GM12878 (cell line): ENCODE data around the gene LRCH3. TPM values are rescaled to one million over a fixed set of nuclear protein-coding genes. Genes with fewer than 3 reads are reported as not detected.

Experiments
- BCL11A ChIP-seq: IDR thresholded peaks from 2 replicates; pipeline ENCODE4 v1.6.1; 2011; ENCODE audit warnings: low read depth, low read length
- BCLAF1 ChIP-seq: fragments of 450-650 bp; IDR thresholded peaks from 2 replicates; pipeline ENCODE4 v1.6.1; 2017; ENCODE audit warnings: antibody characterized with exemption, mild to moderate bottlenecking, moderate library complexity
- BMI1 ChIP-seq: fragments of 450-650 bp; IDR thresholded peaks from 2 replicates; pipeline ENCODE4 v1.6.1; 2016; ENCODE audit warnings: mild to moderate bottlenecking, moderate library complexity, borderline replicate concordance
- E2F4 ChIP-seq: IDR thresholded peaks from 2 replicates; pipeline ENCODE4 v1.6.1; 2012; ENCODE audit warnings: low read depth, low read length, improper control_type of control experiment
- E2F8 ChIP-seq: fragments of 450-650 bp; IDR thresholded peaks from 2 replicates; pipeline ENCODE4 v1.6.1; 2018; ENCODE audit warnings: mild to moderate bottlenecking, low read depth, moderate library complexity; ENCODE audit not compliant: partially characterized antibody
- FOXK2 ChIP-seq: fragments of 450-650 bp; IDR thresholded peaks from 2 replicates; pipeline ENCODE4 v1.6.1; 2017; ENCODE audit warnings: mild to moderate bottlenecking, moderate library complexity
- HDAC2 ChIP-seq: fragments of 200-600 bp; sonication (generic); IDR thresholded peaks from 2 replicates; pipeline ENCODE4 v1.6.1; 2017
- IRF4 ChIP-seq: IDR thresholded peaks from 2 replicates; pipeline ENCODE4 v1.6.1; 2011; ENCODE audit warnings: low read depth, low read length
- PBX3 ChIP-seq: IDR thresholded peaks from 2 replicates; pipeline ENCODE4 v1.6.1; 2011; ENCODE audit warnings: mild to moderate bottlenecking, low read depth, low read length, moderate library complexity; ENCODE audit not compliant: insufficient replicate concordance
- RB1 ChIP-seq: fragments of 450-650 bp; formaldehyde crosslinking; IDR thresholded peaks from 2 replicates; pipeline ENCODE4 v1.6.1; 2017; ENCODE audit warnings: mild to moderate bottlenecking, borderline replicate concordance
- RCOR1 ChIP-seq: conservative IDR thresholded peaks from 2 replicates; pipeline ENCODE4 v1.6.1; 2012; ENCODE audit warnings: low read depth, low read length, improper control_type of control experiment
- SIN3A ChIP-seq: IDR thresholded peaks from 2 replicates; pipeline ENCODE4 v1.6.1; 2012; ENCODE audit warnings: low read depth, low read length, improper control_type of control experiment
- SMAD5 ChIP-seq: IDR thresholded peaks from 2 replicates; pipeline ENCODE4 v1.6.1; 2016; ENCODE audit warnings: antibody characterized with exemption, low read depth
- SREBF2 ChIP-seq: IDR thresholded peaks from 2 replicates; pipeline ENCODE4 v1.6.1; 2012; ENCODE audit warnings: mild to moderate bottlenecking, low read length
- TBL1XR1 ChIP-seq: IDR thresholded peaks from 2 replicates; pipeline ENCODE4 v1.6.1; 2012; ENCODE audit warnings: low read depth, low read length, improper control_type of control experiment
- USF2 ChIP-seq: IDR thresholded peaks from 2 replicates; pipeline ENCODE4 v1.6.1; 2011; ENCODE audit warnings: low read depth, low read length, improper control_type of control experiment, borderline replicate concordance
- ZBTB33 ChIP-seq: fragments of 450-650 bp; IDR thresholded peaks from 2 replicates; pipeline ENCODE4 v1.6.1; 2017; ENCODE audit warnings: mild to moderate bottlenecking
- ZNF207 ChIP-seq: fragments of 450-650 bp; IDR thresholded peaks from 2 replicates; pipeline ENCODE4 v1.6.1; 2014; ENCODE audit warnings: antibody characterized with exemption, mild to moderate bottlenecking, borderline replicate concordance
- ZNF217 ChIP-seq: fragments of 450-650 bp; IDR thresholded peaks from 2 replicates; pipeline ENCODE4 v1.6.1; 2017; ENCODE audit warnings: antibody characterized with exemption, mild to moderate bottlenecking
- polyA plus RNA-seq, 11 experiments: library from polyadenylated mRNA; depleted of rRNA in 4 of 11; unstranded in 6 of 11; stranded (reverse) in 5 of 11; fragments of >200 nt; fragmentation: Nextera tagmentation in 4 of 11; fragmentation: Illumina TruSeq in 1 of 11; extraction: Ambion mirVana in 4 of 11; extraction: Trizol in 1 of 11; gene quantifications; 1 replicate in 1 of 11; 2 replicates in 10 of 11; pipeline versions ENCODE4 v1.2.1 to v1.2.3, GENCODE V29; 2011 to 2016; ENCODE audit warnings: inconsistent platforms in 2 of 11, missing spikeins in 2 of 11, low read depth in 1 of 11
- total RNA-seq, 4 experiments: library from RNA; depleted of rRNA in 3 of 4; stranded (reverse); fragments of >200 nt in 3 of 4; fragmentation: Illumina TruSeq in 1 of 4; extraction: Trizol in 1 of 4; gene quantifications; 2 replicates each; pipeline versions ENCODE4 v1.2.1 to v1.2.3, GENCODE V29; 2013 to 2021

The LRCH3 gene
- total and polyA plus RNA-seq, 10 of the 15 experiments (the other 5 are each of a cell fraction or from before 2014, with no cell fraction given): 3.9 to 136 (median 40.6) TPM

- TF ChIP-seq E2F8 (no peak), USF2 (no peak), RCOR1 (no peak), RB1 (peak; percentile 51; the same call in 1 of the 2 replicates), SMAD5 (no peak), BCL11A (0 out of 2 replicates have a peak, but pooled peaks have one; percentile 28), E2F4 (no peak), SREBF2 (no peak), BCLAF1 (no peak), HDAC2 (no peak), ZNF217 (no peak), ZNF207 (0 out of 2 replicates have a peak, but pooled peaks have one; percentile 36), ZBTB33 (0 out of 2 replicates have a peak, but pooled peaks have one; percentile 4), PBX3 (no peak), TBL1XR1 (0 out of 2 replicates have a peak, but pooled peaks have one; percentile 28), FOXK2 (no peak), BMI1 (no peak), SIN3A (no peak), IRF4 (peak; percentile 72; the same call in 1 of the 2 replicates)
Measured at GRCh38 chr3:197906023-197906849, 115.2 kb downstream of the LRCH3 start (continued).
